ENCODE results near the gene ELAC1. TPM values are rescaled to one million over a fixed set of nuclear protein-coding genes. Genes with fewer than 3 reads are reported as not detected.

ELAC1 gene
- total RNA-seq, 1 experiment from 2014 or later = 4.4 TPM

GRCh38 chr18:50982086-50982801, 14.4 kb downstream of the ELAC1 start:
- POLR2A ChIA-PET (ENCODE audit: unreplicated experiment) = no interaction called here
- CTCF ChIA-PET = no interaction called here

GRCh38 chr18:50982802-50983179, 15.0 kb downstream of the ELAC1 start:
- Histone ChIP-seq H3K27ac (ENCODE audit: low read length) (no peak overlapping the region), H4K20me1 (ENCODE audit: low read length) (no peaks in the 10 kb centered on the region), H3K9ac (ENCODE audit: low read length) (no peak overlapping the region), H3K9me2 (replicated peaks; ENCODE audit: low read length) (no peaks in the 10 kb centered on the region), H3K4me1 (ENCODE audit: insufficient read depth, low read length) (peaks cover 5% of the 10 kb centered on the region; the same call in 1 of the 2 replicates), H3K27me3 (ENCODE audit: low read length) (no peaks in the 10 kb centered on the region), H3K4me2 (ENCODE audit: low read length) (no peak overlapping the region), H3K9me3 (ENCODE audit: low read length) (no peaks in the 10 kb centered on the region), H3F3A (ENCODE audit: low read length, unreplicated experiment) (no peaks in the 10 kb centered on the region), H2AFZ (ENCODE audit: low read length) (no peak overlapping the region), H3K79me2 (ENCODE audit: low read length) (no peaks in the 10 kb centered on the region), H3K36me3 (ENCODE audit: low read depth, low read length) (no peaks in the 10 kb centered on the region), H3K4me3 (ENCODE audit: low read length) (no peak overlapping the region)
- ChIA-PET CTCF (no interaction called here), POLR2A (ENCODE audit: unreplicated experiment) (no interaction called here)
- TF ChIP-seq CTCF (conservative IDR thresholded peaks at IDR 0.05; ENCODE audit: low read depth, low read length) (no peak; the same call in 1 of the 2 replicates), EZH2 (IDR thresholded peaks at IDR 0.05; ENCODE audit: low read length, unreplicated experiment) (no peak), EZH2phosphoT487 (IDR thresholded peaks at IDR 0.05; ENCODE audit: borderline replicate concordance, low read length) (no peak)
- DNase-seq (no peak), ATAC-seq (no peak)
- BruUV-seq (replicated peaks) = no TSS peak
- intact Hi-C loops (cut with micrococcal nuclease) = no loop called here

More at GRCh38 chr18:50982086-50982801, 14.4 kb downstream of the ELAC1 start:
- no peaks in the 10 kb centered on the region for H3K9me3 ChIP-seq (ENCODE audit: low read length)
- TF ChIP-seq EZH2phosphoT487 (IDR thresholded peaks at IDR 0.05; ENCODE audit: borderline replicate concordance, low read length) (no peak), CTCF (conservative IDR thresholded peaks at IDR 0.05; ENCODE audit: low read depth, low read length) (no peak), EZH2 (IDR thresholded peaks at IDR 0.05; ENCODE audit: low read length, unreplicated experiment) (no peak)
- no peaks in the 10 kb centered on the region for H3K27me3 ChIP-seq (ENCODE audit: low read length)
- no peaks in the 10 kb centered on the region for H3K9me2 ChIP-seq (replicated peaks; ENCODE audit: low read length)
- H3K4me3 ChIP-seq (ENCODE audit: low read length) = no peak overlapping the region
- H3K4me1 ChIP-seq (ENCODE audit: insufficient read depth, low read length) = peaks cover 5% of the 10 kb centered on the region; the same call in 1 of the 2 replicates
- ATAC-seq = no peak
- no peak overlapping the region for H3K27ac ChIP-seq (ENCODE audit: low read length)
- no peak for DNase-seq
- intact Hi-C loops (cut with micrococcal nuclease) = no loop called here
- H3K79me2 ChIP-seq (ENCODE audit: low read length) = no peaks in the 10 kb centered on the region
- H3K4me2 ChIP-seq (ENCODE audit: low read length) = no peak overlapping the region
- no peak overlapping the region for H2AFZ ChIP-seq (ENCODE audit: low read length)
- no TSS peak for BruUV-seq (replicated peaks)
- no peaks in the 10 kb centered on the region for H4K20me1 ChIP-seq (ENCODE audit: low read length)
- H3K9ac ChIP-seq (ENCODE audit: low read length) = no peak overlapping the region
- no peaks in the 10 kb centered on the region for H3K36me3 ChIP-seq (ENCODE audit: low read depth, low read length)
- no peaks in the 10 kb centered on the region for H3F3A ChIP-seq (ENCODE audit: low read length, unreplicated experiment)

All from PC-3 (cell line).